Tibial artery (tissue), 4 donors: ENCODE results near the gene HSPBP1.
A peak's percentile ranks its signal among the peaks of the same experiment; 100 is the strongest.

Experiments
- DNase-seq, 2 donors: peaks; one replicate each; pipeline ENCODE4 v3.0.0-alpha.2; 2019
- H3K27ac ChIP-seq, 2 donors: fragments of 200-600 bp; sonication (generic) in 1 of 2; 1 replicate in 1 of 2; 2 replicates in 1 of 2; pipeline ENCODE4 v1.5.1; 2018 to 2019; ENCODE audit warnings: mild to moderate bottlenecking in 1 of 2
- H3K27me3 ChIP-seq, 2 donors: fragments of 200-600 bp; sonication (generic) in 1 of 2; one replicate each; pipeline versions ENCODE4 v1.5.1 to v1.6.0; 2016 to 2019
- H3K36me3 ChIP-seq, 3 donors: fragments of 200-600 bp; sonication (generic) in 2 of 3; one replicate each; pipeline ENCODE4 v1.5.1; 2016 to 2019; ENCODE audit warnings: mild to moderate bottlenecking in 2 of 3
- H3K4me1 ChIP-seq, 4 donors: fragments of 200-600 bp; sonication (generic) in 2 of 4; 1 replicate in 3 of 4; 2 replicates in 1 of 4; pipeline ENCODE4 v1.5.1; 2016 to 2019
- H3K4me3 ChIP-seq, 2 donors: fragments of 200-600 bp; sonication (generic) in 1 of 2; 1 replicate in 1 of 2; 2 replicates in 1 of 2; pipeline ENCODE4 v1.5.1; 2018 to 2019; ENCODE audit warnings: mild to moderate bottlenecking in 2 of 2
- H3K9me3 ChIP-seq, 3 donors: fragments of 200-600 bp; sonication (generic) in 1 of 3; one replicate each; pipeline ENCODE4 v1.5.1; 2016 to 2019
- CTCF ChIP-seq, 2 experiments: fragments of 200-600 bp in 1 of 2; fragments of 450-650 bp in 1 of 2; IDR thresholded peaks; one replicate each; pipeline ENCODE4 v1.5.1; 2017 to 2019; ENCODE audit warnings: antibody characterized with exemption in 2 of 2, mild to moderate bottlenecking in 1 of 2, moderate library complexity in 1 of 2
- intact Hi-C: fragments of 100-400 bp; cut with DNase I; formaldehyde crosslinking; loops from one replicate; pipeline ENCODE4 v1.15.0; 2023; ENCODE audit warnings: low total_unique reads

The HSPBP1 gene

GRCh38 chr19:55309448-55309847 is 29.5 kb upstream of the HSPBP1 start:
- no peak for TF ChIP-seq CTCF (IDR thresholded peaks at IDR 0.05)
- Histone ChIP-seq H3K27ac (no peak overlapping the region), H3K36me3 (peaks cover 0 to 9% (median 6%) of the 10 kb centered on the region in 3 donors), H3K4me1 (no peaks in the 10 kb centered on the region), H3K27me3 (peaks cover 0 to 3% of the 10 kb centered on the region in 2 donors), H3K9me3 (no peaks in the 10 kb centered on the region), H3K4me3 (no peak overlapping the region)
- intact Hi-C loops = no loop called here
- no peak for DNase-seq

GRCh38 chr19:55308281-55308680 is 28.4 kb upstream of the HSPBP1 start:
- no peak for DNase-seq
- Histone ChIP-seq H3K27ac (no peak overlapping the region), H3K27me3 (peaks cover 0 to 3% of the 10 kb centered on the region in 2 donors), H3K9me3 (no peaks in the 10 kb centered on the region), H3K4me3 (no peak overlapping the region), H3K36me3 (peaks cover 0 to 9% (median 6%) of the 10 kb centered on the region in 3 donors), H3K4me1 (no peaks in the 10 kb centered on the region)
- no peak for TF ChIP-seq CTCF (IDR thresholded peaks at IDR 0.05)
- intact Hi-C loops = no loop called here

GRCh38 chr19:55306712-55307111 is 26.8 kb upstream of the HSPBP1 start:
- Histone ChIP-seq H3K9me3 (no peaks in the 10 kb centered on the region), H3K27ac (no peak overlapping the region), H3K27me3 (peaks cover 0 to 3% of the 10 kb centered on the region in 2 donors), H3K36me3 (peaks cover 0 to 9% (median 6%) of the 10 kb centered on the region in 3 donors), H3K4me1 (peaks cover 0 to 3% (median 0%) of the 10 kb centered on the region in 4 donors), H3K4me3 (no peak overlapping the region)
- TF ChIP-seq CTCF (IDR thresholded peaks at IDR 0.05) = no peak
- intact Hi-C loops = no loop called here
- DNase-seq = no peak

- no peak overlapping the region for H3K4me3 ChIP-seq
- peaks cover 0 to 9% (median 6%) of the 10 kb centered on the region in 3 donors for H3K36me3 ChIP-seq
- peaks cover 0 to 6% (median 0%) of the 10 kb centered on the region in 4 donors for H3K4me1 ChIP-seq
- no peak for DNase-seq
- H3K9me3 ChIP-seq = no peaks in the 10 kb centered on the region
- no peak for TF ChIP-seq CTCF (IDR thresholded peaks at IDR 0.05)
- H3K27ac ChIP-seq = no peak overlapping the region
- peaks cover 0 to 3% of the 10 kb centered on the region in 2 donors for H3K27me3 ChIP-seq
- intact Hi-C loops = no loop called here
Observed at GRCh38 chr19:55305983-55306562, 26.2 kb upstream of the HSPBP1 start.

- H3K9me3 ChIP-seq = no peaks in the 10 kb centered on the region
- TF ChIP-seq CTCF (IDR thresholded peaks at IDR 0.05) = no peak
- intact Hi-C loops = no loop called here
- peaks cover 0 to 9% (median 6%) of the 10 kb centered on the region in 3 donors for H3K36me3 ChIP-seq
- no peak overlapping the region for H3K4me3 ChIP-seq
- H3K4me1 ChIP-seq = peaks cover 0 to 6% (median 0%) of the 10 kb centered on the region in 4 donors
- peak in 1 of 2 donors; percentile 42 for DNase-seq
- no peak overlapping the region for H3K27ac ChIP-seq
- peaks cover 0 to under 1% of the 10 kb centered on the region in 2 donors for H3K27me3 ChIP-seq
Observed at GRCh38 chr19:55305491-55305890, 25.6 kb upstream of the HSPBP1 start.
